GM19468 (cell line): Measurements from ENCODE around the gene GOLGA7B.

ENCODE experiments used
- ATAC-seq: cut with Tn5 transposase; IDR thresholded peaks from one replicate; pipeline ENCODE4 v1.9.1; 2021; ENCODE audit warnings: mild to moderate bottlenecking, moderate library complexity, moderate number of reproducible peaks; ENCODE audit not compliant: unreplicated experiment; ENCODE audit errors: extremely low read depth

The GOLGA7B gene

DNA sequence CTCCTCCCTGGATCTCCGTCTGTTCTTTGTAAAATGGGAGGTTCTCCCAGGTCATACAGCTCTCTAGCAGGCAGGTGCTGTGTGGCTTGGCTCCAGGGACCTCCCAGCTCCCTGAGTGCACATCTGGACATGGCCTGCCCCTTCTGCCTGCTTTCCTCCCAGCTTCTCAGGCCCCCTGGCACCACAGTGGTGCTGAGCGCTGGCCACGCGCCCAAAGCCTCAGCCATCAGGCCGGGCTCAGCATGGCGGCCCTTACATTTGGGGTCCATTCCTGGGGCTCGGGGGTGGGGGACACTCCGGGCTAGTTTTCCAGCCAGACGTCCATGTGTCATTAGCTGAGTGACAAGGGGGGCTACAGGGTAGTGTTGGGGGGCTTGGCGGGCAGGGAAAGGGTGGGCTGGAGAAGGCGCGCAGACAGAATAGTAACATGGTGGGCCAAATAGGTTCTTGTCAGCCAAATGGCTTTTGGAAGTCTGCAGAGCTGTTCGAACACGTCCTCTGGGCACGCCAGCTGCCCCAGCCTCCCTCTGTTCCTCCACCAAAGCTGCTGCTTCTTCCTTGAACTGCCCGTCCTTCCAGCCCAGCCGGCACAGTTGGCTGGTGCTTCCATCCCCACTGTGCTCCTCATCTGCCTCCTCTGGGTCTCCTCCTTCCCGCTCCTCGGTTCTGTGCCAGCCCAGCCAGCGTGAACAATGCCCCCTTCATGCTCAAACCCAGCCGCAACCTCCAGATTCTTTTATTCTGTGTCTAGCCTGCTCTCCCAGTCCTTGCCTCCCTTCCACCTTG, 65.9 kb downstream of the GOLGA7B start:
- no peak for ATAC-seq

DNA sequence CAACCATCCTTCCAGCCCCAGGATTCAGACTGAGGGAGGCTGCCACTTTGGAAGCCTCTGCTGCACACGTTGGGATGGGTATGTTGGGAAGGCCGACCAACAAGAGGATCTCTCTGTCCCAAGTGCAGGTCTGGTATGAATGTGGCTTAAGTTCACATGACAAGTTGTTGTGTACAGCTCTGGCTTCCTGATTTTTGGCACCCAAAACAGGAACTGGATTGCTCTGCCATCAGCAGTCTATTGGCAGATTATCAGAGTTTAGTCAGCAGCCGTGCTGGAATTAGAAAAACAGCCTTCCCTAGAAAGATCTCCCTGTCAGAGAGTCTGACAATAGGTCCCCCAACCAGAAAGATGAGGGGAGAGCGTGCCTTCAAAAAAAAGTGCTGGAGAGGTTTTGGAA, 66.9 kb downstream of the GOLGA7B start:
- no peak for ATAC-seq

DNA sequence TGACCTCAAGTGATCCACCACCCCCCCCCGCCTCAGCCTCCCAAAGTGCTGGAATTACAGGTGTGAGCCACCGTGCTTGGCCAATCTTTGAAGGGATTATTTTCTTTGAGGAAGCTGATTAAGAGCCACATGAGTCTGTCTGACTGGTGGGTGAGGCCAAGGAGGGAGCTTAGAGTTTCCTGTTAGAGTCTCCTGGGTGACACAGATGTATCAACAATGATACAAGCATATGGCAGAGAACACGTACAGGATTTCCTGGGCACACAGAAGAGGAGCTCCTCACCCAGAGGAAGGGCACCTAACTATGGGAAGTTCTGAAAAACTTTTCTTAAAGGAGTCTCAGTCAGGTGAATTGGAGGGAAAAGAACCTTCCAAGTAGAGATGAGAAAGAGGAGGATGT, 69.4 kb downstream of the GOLGA7B start:
- ATAC-seq = no peak

DNA sequence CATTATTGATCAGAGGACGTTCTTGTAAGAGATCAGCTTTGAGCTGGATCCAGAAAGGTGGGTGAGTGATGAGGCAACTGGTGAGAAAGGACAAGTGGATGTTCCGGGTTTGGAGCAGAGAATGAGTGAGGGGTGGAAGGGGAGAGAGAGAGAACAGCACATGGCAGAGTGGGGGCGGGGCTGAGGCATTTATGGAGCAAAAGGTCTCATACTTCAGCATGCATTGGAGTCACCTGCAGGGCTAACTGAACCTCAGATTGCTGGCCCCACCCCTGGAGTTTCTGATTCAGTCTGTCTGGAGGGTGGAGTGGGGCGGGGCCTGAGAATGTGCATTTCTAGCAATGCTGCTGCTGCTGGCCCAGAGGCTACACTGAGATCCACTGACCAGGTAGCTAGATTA, 71.2 kb downstream of the GOLGA7B start:
- ATAC-seq = no peak
